PC-3 (cell line): Measurements from ENCODE around the gene DGKI.

ENCODE experiments used
- EZH2 ChIP-seq: fragments of 300-600 bp; sonication (generic); IDR thresholded peaks from one replicate; pipeline ENCODE4 v1.6.1; 2017; ENCODE audit warnings: antibody characterized with exemption, mild to moderate bottlenecking, low read length; ENCODE audit not compliant: unreplicated experiment
- EZH2phosphoT487 ChIP-seq: fragments of 300-600 bp; sonication (generic); IDR thresholded peaks from 2 replicates; pipeline ENCODE4 v1.6.1; 2018; ENCODE audit warnings: mild to moderate bottlenecking, antibody characterized with exemption, low read length, borderline replicate concordance
- TF ChIP-seq, protein P1 (sequence below): fragments of 300-600 bp; sonication (generic); conservative IDR thresholded peaks from 2 replicates; pipeline ENCODE4 v1.5.1; 2017; ENCODE audit warnings: antibody characterized with exemption, low read depth, mild to moderate bottlenecking, low read length

GRCh38 chr7:137628216-137628615 lies 218.6 kb downstream of the DGKI start:
- TF ChIP-seq, protein P1, sequence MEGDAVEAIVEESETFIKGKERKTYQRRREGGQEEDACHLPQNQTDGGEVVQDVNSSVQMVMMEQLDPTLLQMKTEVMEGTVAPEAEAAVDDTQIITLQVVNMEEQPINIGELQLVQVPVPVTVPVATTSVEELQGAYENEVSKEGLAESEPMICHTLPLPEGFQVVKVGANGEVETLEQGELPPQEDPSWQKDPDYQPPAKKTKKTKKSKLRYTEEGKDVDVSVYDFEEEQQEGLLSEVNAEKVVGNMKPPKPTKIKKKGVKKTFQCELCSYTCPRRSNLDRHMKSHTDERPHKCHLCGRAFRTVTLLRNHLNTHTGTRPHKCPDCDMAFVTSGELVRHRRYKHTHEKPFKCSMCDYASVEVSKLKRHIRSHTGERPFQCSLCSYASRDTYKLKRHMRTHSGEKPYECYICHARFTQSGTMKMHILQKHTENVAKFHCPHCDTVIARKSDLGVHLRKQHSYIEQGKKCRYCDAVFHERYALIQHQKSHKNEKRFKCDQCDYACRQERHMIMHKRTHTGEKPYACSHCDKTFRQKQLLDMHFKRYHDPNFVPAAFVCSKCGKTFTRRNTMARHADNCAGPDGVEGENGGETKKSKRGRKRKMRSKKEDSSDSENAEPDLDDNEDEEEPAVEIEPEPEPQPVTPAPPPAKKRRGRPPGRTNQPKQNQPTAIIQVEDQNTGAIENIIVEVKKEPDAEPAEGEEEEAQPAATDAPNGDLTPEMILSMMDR, result no peak
- TF ChIP-seq EZH2 (no peak), EZH2phosphoT487 (no peak)
